NCI-H226 (cell line): Measurements from ENCODE around the gene EXOC6.

Experiments
- DNase-seq: peaks from one replicate; pipeline ENCODE4 v3.0.0-alpha.2; 2015

Gene EXOC6

GRCh38 chr10:92834986-92835385 is 13.3 kb upstream of the EXOC6 start:
- DNase-seq, result no peak

GRCh38 chr10:92837456-92837855 is 10.9 kb upstream of the EXOC6 start:
- DNase-seq, result no peak

GRCh38 chr10:92839191-92840085 is 8.9 kb upstream of the EXOC6 start:
- DNase-seq, result peak; percentile 66

GRCh38 chr10:92844746-92845145 is 3.6 kb upstream of the EXOC6 start:
- no peak for DNase-seq

- DNase-seq, result no peak
Measured at GRCh38 chr10:92845921-92846320, 2.4 kb upstream of the EXOC6 start.

GRCh38 chr10:92846344-92846743 is 2.0 kb upstream of the EXOC6 start:
- DNase-seq, result no peak

- DNase-seq, result no peak
Measured at GRCh38 chr10:92846854-92847201, 1.5 kb upstream of the EXOC6 start.

DNA sequence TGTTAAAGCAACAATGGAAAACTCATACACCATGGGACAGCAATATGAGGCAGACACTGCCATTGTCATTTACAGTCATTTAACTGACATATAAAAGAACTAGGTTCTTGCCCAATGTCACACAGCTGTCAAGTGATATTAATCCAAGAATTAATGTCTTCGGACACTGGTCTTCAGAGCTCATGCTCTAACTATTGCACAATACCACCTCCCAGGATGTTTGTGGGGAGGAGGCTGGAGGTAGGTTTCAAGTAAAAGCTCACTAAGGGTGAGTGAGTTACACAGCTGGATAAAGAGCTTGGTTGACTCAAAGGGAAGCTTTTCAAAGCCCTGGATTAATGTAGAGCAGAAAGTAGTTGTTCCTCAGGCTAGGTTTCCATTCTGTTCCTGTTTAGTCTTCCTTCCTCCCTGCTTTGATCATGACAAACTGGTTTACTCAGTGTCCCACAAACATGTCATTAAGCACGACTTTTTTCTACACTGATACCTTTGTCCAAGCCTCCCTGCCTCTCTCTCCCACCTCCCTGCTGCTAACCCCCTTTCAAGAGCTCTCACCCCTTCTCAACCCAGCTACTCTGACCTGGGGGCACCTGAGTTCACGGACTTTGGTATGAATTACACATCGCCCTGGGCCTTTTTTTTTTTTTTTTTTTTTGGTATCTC is 987 bp upstream of the EXOC6 start:
- peak; percentile 49 for DNase-seq

DNA sequence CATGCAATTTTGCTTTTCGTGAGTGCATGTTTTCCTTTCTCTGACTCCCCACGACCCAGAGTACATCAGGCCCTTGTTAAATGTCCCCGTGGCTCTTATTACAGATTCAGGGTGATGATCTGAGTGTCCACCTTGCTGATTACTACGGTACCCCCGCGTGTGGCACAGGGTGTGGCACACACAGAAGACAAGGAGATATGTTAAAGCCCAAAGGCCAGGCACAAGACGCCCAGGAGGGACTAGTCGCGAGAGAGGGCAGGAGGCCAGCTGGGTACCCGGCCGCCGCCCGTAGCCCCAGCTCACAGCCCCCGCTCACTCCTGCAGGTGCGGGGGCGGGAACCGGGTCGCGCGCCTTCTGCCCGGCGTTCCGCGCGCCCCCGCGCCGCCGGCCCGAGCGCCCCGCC is 281 bp upstream of the EXOC6 start:
- DNase-seq, result no peak

GRCh38 chr10:92849234-92849525 is 860 bp downstream of the EXOC6 start:
- no peak for DNase-seq

- DNase-seq, result no peak
Measured at GRCh38 chr10:92849576-92850090, 1.3 kb downstream of the EXOC6 start.

GRCh38 chr10:92850185-92850584 is 1.9 kb downstream of the EXOC6 start:
- DNase-seq, result no peak

- DNase-seq, result no peak
Measured at GRCh38 chr10:92851003-92851402, 2.7 kb downstream of the EXOC6 start.

- DNase-seq, result no peak
Measured at GRCh38 chr10:92855560-92855959, 7.2 kb downstream of the EXOC6 start.

GRCh38 chr10:92857904-92858514 is 9.7 kb downstream of the EXOC6 start:
- DNase-seq, result no peak

DNA sequence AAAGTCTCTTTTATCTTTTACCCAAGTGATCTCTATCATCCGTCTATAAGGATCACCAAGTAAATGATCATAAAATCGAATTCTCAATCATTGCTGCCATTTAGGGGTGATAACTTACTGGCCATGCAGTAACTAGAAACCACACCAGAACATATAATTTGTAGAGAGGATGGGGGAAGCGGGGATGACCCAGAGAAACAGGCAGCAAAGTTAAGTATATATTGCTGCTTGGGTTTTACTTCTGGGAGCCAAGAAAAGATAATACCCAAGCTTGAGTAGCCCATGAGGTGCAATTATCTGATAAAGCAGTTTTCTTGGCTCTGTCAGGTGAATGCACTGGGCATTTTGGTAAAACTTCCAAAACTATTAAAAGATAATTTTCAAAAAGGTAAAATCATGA is 18.9 kb downstream of the EXOC6 start:
- DNase-seq, result no peak

DNA sequence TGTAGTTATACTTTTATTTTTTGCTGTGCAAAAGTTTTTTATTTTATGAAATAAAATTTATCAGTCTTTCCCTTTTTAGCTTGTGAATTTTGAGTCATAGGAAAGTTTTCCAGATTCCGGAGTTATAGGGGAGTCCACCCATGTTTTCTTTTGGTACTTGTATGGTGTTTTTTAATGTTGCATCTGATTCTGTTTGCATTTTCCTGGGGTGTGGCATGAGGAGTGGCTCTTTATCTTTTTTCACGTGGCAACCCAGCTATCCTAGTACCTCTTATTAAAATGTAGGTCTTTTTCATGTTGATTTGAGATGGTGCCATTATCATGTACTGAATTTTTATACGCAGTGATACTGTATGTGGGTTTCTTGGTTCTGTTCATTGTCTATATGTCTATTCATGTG is 19.7 kb downstream of the EXOC6 start:
- no peak for DNase-seq

DNA sequence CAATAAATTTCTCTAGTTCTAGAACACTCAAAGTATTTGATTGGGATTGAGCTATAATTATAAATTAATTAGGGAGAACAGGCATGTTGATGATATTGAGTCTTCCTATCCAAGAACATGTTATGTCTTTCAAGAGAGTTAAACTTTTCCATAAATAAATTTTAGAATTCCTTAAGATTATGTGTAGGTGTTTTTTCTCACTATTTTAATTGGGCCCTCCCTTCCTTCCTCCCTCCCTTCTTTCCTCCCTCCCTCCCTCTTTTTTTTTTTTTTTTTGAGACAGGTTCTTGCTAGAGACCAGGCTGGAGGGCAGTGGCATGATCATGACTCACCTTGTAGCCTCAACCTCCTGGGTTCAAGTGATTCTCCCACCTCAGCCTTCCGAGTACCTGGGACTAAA is 20.2 kb downstream of the EXOC6 start:
- DNase-seq, result no peak

GRCh38 chr10:92873029-92873428 is 24.7 kb downstream of the EXOC6 start:
- DNase-seq, result no peak

GRCh38 chr10:92876509-92877036 is 28.3 kb downstream of the EXOC6 start:
- DNase-seq, result no peak

- peak; percentile 15 for DNase-seq
Measured at GRCh38 chr10:92880233-92880861, 32.0 kb downstream of the EXOC6 start.

GRCh38 chr10:92880917-92881316 is 32.6 kb downstream of the EXOC6 start:
- DNase-seq, result no peak

DNA sequence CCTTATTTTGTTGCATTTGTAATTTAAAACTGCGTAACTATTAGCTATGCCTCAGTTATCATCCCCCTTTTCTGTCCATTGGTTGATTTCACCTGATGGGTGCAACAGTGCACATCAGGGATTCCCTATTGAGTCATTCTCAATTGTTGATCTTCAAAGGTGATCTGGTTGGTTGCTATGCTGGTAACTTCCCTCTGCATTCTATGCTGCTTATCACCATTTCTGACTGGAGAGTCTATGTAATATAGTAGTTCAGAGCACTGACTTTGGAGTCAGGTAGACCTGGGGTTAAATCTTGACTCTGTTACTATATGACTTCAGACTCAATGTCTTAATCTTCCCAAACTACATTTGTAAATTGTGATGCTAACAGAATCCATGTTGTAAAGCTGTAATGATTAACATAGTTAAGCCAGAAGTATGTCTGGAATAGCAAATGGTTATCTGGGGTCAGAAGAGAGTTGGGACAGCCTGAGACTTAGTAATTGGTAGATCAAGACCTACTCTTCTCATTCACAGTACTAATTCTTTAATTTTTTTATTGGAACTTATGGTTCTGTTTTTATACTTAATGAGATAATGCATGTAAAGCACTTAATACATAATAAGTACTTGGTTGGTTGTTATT is 38.1 kb downstream of the EXOC6 start:
- peak; percentile 39 for DNase-seq
